T47D (cell line): ENCODE data around the gene WFIKKN1.

Experiments
- DNase-seq, 2 experiments: peaks; one replicate each; pipeline versions ENCODE4 v3.0.0 to v3.0.0-alpha.2; 2011 to 2012; ENCODE audit warnings: low read depth in 1 of 2, low spot score in 1 of 2
- JUND ChIP-seq: IDR thresholded peaks from 2 replicates; pipeline ENCODE4 v1.6.1; 2012; ENCODE audit warnings: low read depth
- in situ Hi-C: cut with HindIII; loops from 2 replicates; pipeline ENCODE4 v1.10.0; 2016; ENCODE audit warnings: low sequenced_read_pairs, low pct_unique_long_range_greater_than_20kb

The WFIKKN1 gene

GRCh38 chr16:629833-630248 lies 944 bp upstream of the WFIKKN1 start:
- in situ Hi-C loops, result no loop called here
- DNase-seq, result no peak
- no peak for TF ChIP-seq JUND

DNA sequence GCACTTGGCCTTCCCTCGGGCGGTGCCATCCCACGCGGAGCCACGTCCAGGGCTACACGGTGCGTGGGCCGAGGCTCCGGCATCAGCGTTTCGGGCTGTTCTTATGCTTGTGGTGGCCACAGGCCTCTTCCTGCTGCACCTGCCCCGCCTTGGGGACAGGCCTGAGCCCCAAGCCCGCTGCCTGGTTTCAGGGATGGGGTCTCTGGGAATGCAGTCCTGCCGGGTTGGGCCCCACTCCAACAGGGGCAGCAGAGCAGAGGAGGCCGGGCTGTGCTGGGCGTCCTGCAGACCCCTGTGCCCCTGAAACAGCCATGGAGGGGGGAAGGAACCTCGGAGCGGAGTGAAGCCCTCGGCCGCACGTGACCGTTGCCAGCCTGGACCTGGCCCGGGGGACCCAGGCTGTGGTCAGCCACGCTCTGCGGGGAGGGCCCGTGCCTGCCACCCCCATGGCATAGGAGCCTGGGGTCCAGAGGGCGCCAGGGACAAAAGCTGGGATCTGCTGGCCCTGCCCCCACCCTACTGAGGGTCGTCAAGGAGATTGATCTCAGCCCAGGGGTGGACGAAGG lies 453 bp upstream of the WFIKKN1 start:
- no peak for TF ChIP-seq JUND
- in situ Hi-C loops, result no loop called here
- no peak for DNase-seq

DNA sequence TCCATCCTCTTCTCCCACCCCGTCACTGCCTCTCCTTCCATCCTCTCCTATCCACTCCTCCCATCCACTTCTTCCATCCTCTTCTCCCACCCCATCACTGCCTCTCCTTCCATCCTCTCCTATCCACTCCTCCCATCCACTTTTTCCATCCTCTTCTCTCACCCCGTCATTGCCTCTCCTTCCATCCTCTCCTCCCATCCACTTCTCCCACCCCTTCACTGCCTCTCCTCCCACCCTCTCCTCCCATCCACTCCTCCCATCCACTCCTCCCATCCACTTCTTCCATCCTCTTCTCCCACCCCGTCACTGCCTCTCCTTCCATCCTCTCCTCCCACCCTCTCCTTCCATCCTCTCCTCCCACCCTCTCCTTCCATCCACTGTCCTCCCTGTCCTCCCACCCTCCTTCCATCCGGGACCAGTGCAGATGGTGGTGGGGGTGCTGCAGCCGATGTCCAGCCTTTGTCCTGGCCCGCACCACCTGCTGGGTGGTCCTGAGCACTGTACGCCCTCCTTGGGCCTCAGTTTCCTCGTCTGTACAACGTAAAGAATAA lies 1.1 kb downstream of the WFIKKN1 start:
- no peak for TF ChIP-seq JUND
- in situ Hi-C loops, result no loop called here
- no peak for DNase-seq

DNA sequence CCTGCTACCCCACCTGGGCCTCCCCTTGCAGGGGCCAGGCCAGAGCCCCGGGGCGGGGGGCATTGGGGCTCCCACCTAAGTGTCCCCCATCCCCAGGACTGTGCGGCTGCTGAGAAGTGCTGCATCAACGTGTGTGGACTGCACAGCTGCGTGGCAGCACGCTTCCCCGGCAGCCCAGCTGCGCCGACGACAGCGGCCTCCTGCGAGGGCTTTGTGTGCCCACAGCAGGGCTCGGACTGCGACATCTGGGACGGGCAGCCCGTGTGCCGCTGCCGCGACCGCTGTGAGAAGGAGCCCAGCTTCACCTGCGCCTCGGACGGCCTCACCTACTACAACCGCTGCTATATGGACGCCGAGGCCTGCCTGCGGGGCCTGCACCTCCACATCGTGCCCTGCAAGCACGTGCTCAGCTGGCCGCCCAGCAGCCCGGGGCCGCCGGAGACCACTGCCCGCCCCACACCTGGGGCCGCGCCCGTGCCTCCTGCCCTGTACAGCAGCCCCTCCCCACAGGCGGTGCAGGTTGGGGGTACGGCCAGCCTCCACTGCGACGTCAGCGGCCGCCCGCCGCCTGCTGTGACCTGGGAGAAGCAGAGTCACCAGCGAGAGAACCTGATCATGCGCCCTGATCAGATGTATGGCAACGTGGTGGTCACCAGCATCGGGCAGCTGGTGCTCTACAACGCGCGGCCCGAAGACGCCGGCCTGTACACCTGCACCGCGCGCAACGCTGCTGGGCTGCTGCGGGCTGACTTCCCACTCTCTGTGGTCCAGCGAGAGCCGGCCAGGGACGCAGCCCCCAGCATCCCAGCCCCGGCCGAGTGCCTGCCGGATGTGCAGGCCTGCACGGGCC lies 1.9 kb downstream of the WFIKKN1 start:
- in situ Hi-C loops, result no loop called here
- TF ChIP-seq JUND, result no peak
- no peak for DNase-seq

- DNase-seq, result no peak
- in situ Hi-C loops, result no loop called here
- TF ChIP-seq JUND, result no peak
Measured at GRCh38 chr16:633336-634050, 2.7 kb downstream of the WFIKKN1 start.

- DNase-seq, result no peak
- in situ Hi-C loops, result no loop called here
- no peak for TF ChIP-seq JUND
Measured at GRCh38 chr16:634051-634670, 3.4 kb downstream of the WFIKKN1 start.

- in situ Hi-C loops, result no loop called here
- no peak for DNase-seq
- TF ChIP-seq JUND, result no peak
Measured at GRCh38 chr16:634996-635395, 4.2 kb downstream of the WFIKKN1 start.

GRCh38 chr16:635573-636205 lies 4.9 kb downstream of the WFIKKN1 start:
- TF ChIP-seq JUND, result no peak
- in situ Hi-C loops, result no loop called here
- DNase-seq, result peak in 1 of 2 experiments; percentile 54

DNA sequence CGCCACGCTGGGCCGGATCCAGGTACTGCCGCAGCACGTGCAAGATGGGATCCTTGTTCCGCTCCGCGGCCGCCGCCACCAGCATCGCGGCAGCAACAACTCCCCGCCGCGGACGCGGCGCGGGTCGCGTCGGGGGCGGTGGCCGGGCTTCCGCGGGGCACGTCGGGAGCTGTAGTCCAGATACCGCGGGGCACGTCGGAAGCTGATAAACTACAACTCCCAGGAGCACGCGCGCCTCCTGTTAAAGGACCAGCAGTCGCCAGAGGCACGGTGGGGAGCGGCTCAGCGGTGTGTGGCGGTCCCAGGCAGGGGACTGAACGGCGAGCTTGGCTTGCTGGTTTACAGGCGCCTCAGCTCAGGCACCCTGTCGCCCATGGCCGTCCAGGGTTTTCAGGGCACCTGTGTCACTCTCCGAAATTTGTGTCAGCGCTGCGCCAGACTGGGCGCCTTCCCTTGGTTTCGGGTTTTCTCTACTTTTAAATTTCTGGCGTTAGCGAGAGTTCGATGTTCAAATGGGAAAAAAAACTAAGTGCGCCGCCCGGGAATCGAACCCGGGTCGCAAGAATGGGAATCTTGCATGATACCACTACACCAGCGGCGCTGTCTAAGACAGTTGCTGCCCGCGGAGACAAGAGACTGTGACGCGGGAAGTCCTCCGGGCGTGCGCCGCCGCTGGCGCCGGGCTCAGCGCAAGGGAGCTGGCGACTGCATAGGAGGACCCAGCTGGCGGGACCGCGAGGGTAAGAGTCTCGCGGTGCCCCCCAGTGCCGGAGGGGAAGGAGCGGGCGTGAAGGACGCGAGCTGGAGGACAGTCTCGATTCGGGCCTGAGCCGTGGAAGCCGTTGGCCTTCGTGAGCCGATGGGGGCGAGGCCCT lies 5.7 kb downstream of the WFIKKN1 start, which contains the start of gene METTL26:
Gene METTL26, minus strand, starts transcription at position 100 of the 875 bp plus-strand sequence. Its CDS starts 15 bp downstream, at position 85.
- TF ChIP-seq JUND, result no peak
- in situ Hi-C loops, result no loop called here

GRCh38 chr16:637081-638018 lies 6.6 kb downstream of the WFIKKN1 start:
- no peak for TF ChIP-seq JUND
- peak; percentile 94 to 99 for DNase-seq
- in situ Hi-C loops, result no loop called here

More for the DNA sequence above, 5.7 kb downstream of the WFIKKN1 start, which contains the start of gene METTL26:
- peak; percentile 97 to 98 for DNase-seq
